H9 (cell line): ENCODE results near the gene HHEX. TPM values are rescaled to one million over a fixed set of nuclear protein-coding genes. Genes with fewer than 3 reads are reported as not detected.

Experiments used
- DNase-seq: peaks from one replicate; pipeline ENCODE4 v3.0.0-alpha.2; 2017
- H2AFZ ChIP-seq: one replicate; pipeline ENCODE4 v1.6.1; 2013; ENCODE audit warnings: mild to moderate bottlenecking, low read length, control low read depth, moderate library complexity
- H2AK5ac ChIP-seq: 2 replicates; pipeline ENCODE4 v1.6.1; 2013; ENCODE audit warnings: low read length, control low read depth, mixed read lengths; ENCODE audit not compliant: insufficient read length
- H2BK120ac ChIP-seq: one replicate; pipeline ENCODE4 v1.6.1; 2013; ENCODE audit warnings: low read depth, mild to moderate bottlenecking, low read length, control low read depth, inconsistent platforms; ENCODE audit not compliant: poor library complexity, severe bottlenecking
- H2BK12ac ChIP-seq: 2 replicates; pipeline ENCODE4 v1.6.1; 2013; ENCODE audit warnings: low read length, control low read depth, mixed read lengths, low read depth; ENCODE audit not compliant: insufficient read length
- H2BK15ac ChIP-seq: 2 replicates; pipeline ENCODE4 v1.6.1; 2013; ENCODE audit warnings: low read depth, low read length, control low read depth
- H2BK20ac ChIP-seq: one replicate; pipeline ENCODE4 v1.6.1; 2013; ENCODE audit warnings: low read depth, mild to moderate bottlenecking, low read length, control low read depth, inconsistent platforms; ENCODE audit not compliant: poor library complexity, severe bottlenecking
- H2BK5ac ChIP-seq: 2 replicates; pipeline ENCODE4 v1.6.1; 2013; ENCODE audit warnings: low read length, control low read depth, mixed read lengths; ENCODE audit not compliant: insufficient read length
- H3K14ac ChIP-seq: 2 replicates; pipeline ENCODE4 v1.6.1; 2013; ENCODE audit warnings: low read length, control low read depth; ENCODE audit not compliant: insufficient read depth
- H3K18ac ChIP-seq: 2 replicates; pipeline ENCODE4 v1.6.1; 2013; ENCODE audit warnings: low read depth, mild to moderate bottlenecking, mixed read lengths, low read length, control low read depth; ENCODE audit not compliant: insufficient read length
- H3K23ac ChIP-seq: 2 replicates; pipeline ENCODE4 v1.6.1; 2013; ENCODE audit warnings: low read length, control low read depth, mixed read lengths, low read depth; ENCODE audit not compliant: insufficient read length
- H3K23me2 ChIP-seq: 2 replicates; pipeline ENCODE4 v1.6.1; 2013; ENCODE audit warnings: low read depth, mild to moderate bottlenecking, mixed read lengths, low read length, control low read depth; ENCODE audit not compliant: insufficient read length, poor library complexity, severe bottlenecking
- H3K27ac ChIP-seq: 2 replicates; pipeline ENCODE4 v1.5.1; 2013; ENCODE audit warnings: low read length, control low read depth, mixed read lengths, low read depth; ENCODE audit not compliant: insufficient read length
- H3K27me3 ChIP-seq: 2 replicates; pipeline ENCODE4 v1.6.1; 2013; ENCODE audit warnings: low read length, control low read depth, inconsistent platforms; ENCODE audit not compliant: insufficient read depth
- H3K4ac ChIP-seq: 2 replicates; pipeline ENCODE4 v1.6.1; 2013; ENCODE audit warnings: low read depth, mild to moderate bottlenecking, control low read depth, inconsistent platforms, low read length, moderate library complexity
- H3K4me1 ChIP-seq: 2 replicates; pipeline ENCODE4 v1.6.1; 2013; ENCODE audit warnings: low read length, control low read depth, inconsistent platforms; ENCODE audit not compliant: insufficient read depth
- H3K4me2 ChIP-seq: 2 replicates; pipeline ENCODE4 v1.6.1; 2013; ENCODE audit warnings: low read length, control low read depth, mixed read lengths; ENCODE audit not compliant: insufficient read length, insufficient read depth
- H3K56ac ChIP-seq: 2 replicates; pipeline ENCODE4 v1.6.1; 2013; ENCODE audit warnings: low read depth, mild to moderate bottlenecking, mixed read lengths, low read length, control low read depth; ENCODE audit not compliant: insufficient read length
- H3K79me1 ChIP-seq: 2 replicates; pipeline ENCODE4 v1.6.1; 2013; ENCODE audit warnings: low read depth, mild to moderate bottlenecking, moderate library complexity, low read length, control low read depth, inconsistent platforms; ENCODE audit not compliant: insufficient read depth, poor library complexity, severe bottlenecking
- H3K79me2 ChIP-seq: 2 replicates; pipeline ENCODE4 v1.6.1; 2013; ENCODE audit warnings: low read length, control low read depth, inconsistent platforms; ENCODE audit not compliant: insufficient read depth
- H3K9ac ChIP-seq: 2 replicates; pipeline ENCODE4 v1.6.1; 2013; ENCODE audit warnings: low read length, control low read depth, mixed read lengths; ENCODE audit not compliant: insufficient read length; ENCODE audit errors: extremely low read depth
- H3K9me3 ChIP-seq: one replicate; pipeline ENCODE4 v1.6.1; 2013; ENCODE audit warnings: low read depth, low read length, inconsistent platforms; ENCODE audit not compliant: control insufficient read depth
- H3T11ph ChIP-seq: one replicate; pipeline ENCODE4 v1.6.1; 2013; ENCODE audit warnings: mild to moderate bottlenecking, low read length, control low read depth, inconsistent platforms
- H4K20me1 ChIP-seq: one replicate; pipeline ENCODE4 v1.6.1; 2013; ENCODE audit not compliant: control insufficient read depth, insufficient read length, insufficient read depth
- H4K5ac ChIP-seq: 2 replicates; pipeline ENCODE4 v1.6.1; 2013; ENCODE audit warnings: low read depth, mild to moderate bottlenecking, mixed read lengths, low read length, control low read depth; ENCODE audit not compliant: insufficient read length
- H4K8ac ChIP-seq: replicated peaks from 2 replicates; pipeline ENCODE4 v1.6.1; 2013; ENCODE audit warnings: low read length, control low read depth, mixed read lengths, low read depth; ENCODE audit not compliant: insufficient read length
- H4K91ac ChIP-seq: 2 replicates; pipeline ENCODE4 v1.6.1; 2013; ENCODE audit warnings: low read depth, mild to moderate bottlenecking, moderate library complexity, mixed read lengths, low read length, control low read depth; ENCODE audit not compliant: insufficient read length
- H3K27ac Mint-ChIP-seq, 3 experiments: 2 replicates in 2 of 3; 3 replicates in 1 of 3; pipeline ENCODE4 v1.8.0; 2020 to 2021; ENCODE audit warnings: mixed read lengths in 3 of 3, mild to moderate bottlenecking in 1 of 3, moderate library complexity in 1 of 3
- H3K27me3 Mint-ChIP-seq: 2 replicates; pipeline ENCODE4 v1.8.0; 2021; ENCODE audit warnings: low read depth, mild to moderate bottlenecking, moderate library complexity, mixed read lengths
- H3K36me3 Mint-ChIP-seq, 3 experiments: 2 replicates in 2 of 3; 3 replicates in 1 of 3; pipeline ENCODE4 v1.8.0; 2020 to 2021; ENCODE audit warnings: low read depth in 3 of 3, mixed read lengths in 3 of 3; ENCODE audit not compliant: insufficient read depth in 1 of 3
- H3K4me1 Mint-ChIP-seq, 2 experiments: 2 replicates each; pipeline ENCODE4 v1.8.0; 2020; ENCODE audit warnings: mixed read lengths in 2 of 2
- H3K4me3 Mint-ChIP-seq, 2 experiments: 2 replicates in 1 of 2; 3 replicates in 1 of 2; pipeline ENCODE4 v1.8.0; 2020 to 2021; ENCODE audit warnings: mild to moderate bottlenecking in 2 of 2, mixed read lengths in 2 of 2, moderate library complexity in 1 of 2
- H3K9me3 Mint-ChIP-seq, 2 experiments: 2 replicates in 1 of 2; 3 replicates in 1 of 2; pipeline ENCODE4 v1.8.0; 2020; ENCODE audit warnings: mild to moderate bottlenecking in 2 of 2, mixed read lengths in 2 of 2, moderate library complexity in 1 of 2
- WGBS: extraction: QIAGEN DNeasy Blood & Tissue Kit; methylation state at CpG from one replicate; pipeline ENCODE4 v1.1.7; 2013; ENCODE audit warnings: missing lambda C conversion rate, low lambda C conversion rate, mixed read lengths; ENCODE audit not compliant: insufficient read length; ENCODE audit errors: extremely low coverage; 5-methylcytosine and 5-hydroxymethylcytosine counted together
- total RNA-seq: library from RNA; stranded (reverse); gene quantifications from 2 replicates; pipeline ENCODE4 v1.2.1, GENCODE V29; 2021
- TF ChIP-seq, protein P1 (sequence below): fragments of 200-600 bp; sonication (generic); conservative IDR thresholded peaks from 3 replicates; pipeline ENCODE4 v1.8.0; 2021; ENCODE audit warnings: antibody characterized with exemption, mild to moderate bottlenecking

The HHEX gene
- total RNA-seq, 1 experiment from 2014 or later, result 2.2 TPM

DNA sequence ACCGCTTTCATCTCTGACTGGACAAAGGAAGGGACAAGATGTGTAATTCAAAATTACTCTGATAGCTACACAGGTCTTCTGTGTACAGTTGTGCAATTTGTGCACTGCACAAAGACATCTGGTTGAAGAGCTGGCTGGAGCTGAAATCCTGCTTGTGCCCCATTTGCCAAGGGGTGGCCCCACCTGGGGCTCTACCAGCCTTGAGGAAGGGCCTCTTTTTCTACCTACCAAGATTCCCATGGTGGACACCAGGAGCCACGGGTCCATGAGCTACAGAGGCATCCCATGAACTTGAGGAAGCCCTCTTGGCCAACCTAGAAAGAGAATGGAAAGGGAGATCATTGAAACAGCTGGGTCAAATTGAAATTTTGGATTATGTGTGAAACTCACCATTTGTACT lies 43.2 kb downstream of the HHEX start:
- H3K4me3 Mint-ChIP-seq, result no peak overlapping the region
- no peaks in the 10 kb centered on the region for H3K27me3 ChIP-seq
- H3K23ac ChIP-seq, result no peak overlapping the region
- H4K8ac ChIP-seq, result no peak overlapping the region
- H2BK120ac ChIP-seq, result no peak overlapping the region
- no peak for DNase-seq
- H3K27ac ChIP-seq, result no peak overlapping the region
- no peak overlapping the region for H3K9ac ChIP-seq
- H2AK5ac ChIP-seq, result no peak overlapping the region
- no peak overlapping the region for H2BK20ac ChIP-seq
- H2BK5ac ChIP-seq, result no peak overlapping the region
- H2BK15ac ChIP-seq, result no peak overlapping the region
- H4K20me1 ChIP-seq, result no peaks in the 10 kb centered on the region
- no peak overlapping the region for H3K4me2 ChIP-seq
- H4K91ac ChIP-seq, result no peak overlapping the region
- no peaks in the 10 kb centered on the region for H3K4me1 ChIP-seq
- H3K27me3 Mint-ChIP-seq, result peaks cover 7% of the 10 kb centered on the region
- no CpG with 5 or more reads among the region's 2 CpGs for WGBS
- H3K18ac ChIP-seq, result no peak overlapping the region
- H2AFZ ChIP-seq, result no peak overlapping the region
- TF ChIP-seq, protein P1, sequence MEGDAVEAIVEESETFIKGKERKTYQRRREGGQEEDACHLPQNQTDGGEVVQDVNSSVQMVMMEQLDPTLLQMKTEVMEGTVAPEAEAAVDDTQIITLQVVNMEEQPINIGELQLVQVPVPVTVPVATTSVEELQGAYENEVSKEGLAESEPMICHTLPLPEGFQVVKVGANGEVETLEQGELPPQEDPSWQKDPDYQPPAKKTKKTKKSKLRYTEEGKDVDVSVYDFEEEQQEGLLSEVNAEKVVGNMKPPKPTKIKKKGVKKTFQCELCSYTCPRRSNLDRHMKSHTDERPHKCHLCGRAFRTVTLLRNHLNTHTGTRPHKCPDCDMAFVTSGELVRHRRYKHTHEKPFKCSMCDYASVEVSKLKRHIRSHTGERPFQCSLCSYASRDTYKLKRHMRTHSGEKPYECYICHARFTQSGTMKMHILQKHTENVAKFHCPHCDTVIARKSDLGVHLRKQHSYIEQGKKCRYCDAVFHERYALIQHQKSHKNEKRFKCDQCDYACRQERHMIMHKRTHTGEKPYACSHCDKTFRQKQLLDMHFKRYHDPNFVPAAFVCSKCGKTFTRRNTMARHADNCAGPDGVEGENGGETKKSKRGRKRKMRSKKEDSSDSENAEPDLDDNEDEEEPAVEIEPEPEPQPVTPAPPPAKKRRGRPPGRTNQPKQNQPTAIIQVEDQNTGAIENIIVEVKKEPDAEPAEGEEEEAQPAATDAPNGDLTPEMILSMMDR, result no peak
- no peak overlapping the region for H3K14ac ChIP-seq
- H4K5ac ChIP-seq, result no peak overlapping the region
- H3K9me3 ChIP-seq, result no peaks in the 10 kb centered on the region
- H2BK12ac ChIP-seq, result no peak overlapping the region
- H3K4ac ChIP-seq, result no peak overlapping the region
- H3K4me1 Mint-ChIP-seq, result peaks cover under 1 to 15% of the 10 kb centered on the region in 2 experiments
- no peak overlapping the region for H3K56ac ChIP-seq
- no peaks in the 10 kb centered on the region for H3K36me3 Mint-ChIP-seq
- no peaks in the 10 kb centered on the region for H3K79me1 ChIP-seq
- H3T11ph ChIP-seq, result no peak overlapping the region
- H3K9me3 Mint-ChIP-seq, result no peaks in the 10 kb centered on the region
- no peaks in the 10 kb centered on the region for H3K23me2 ChIP-seq
- H3K27ac Mint-ChIP-seq, result no peak overlapping the region
- H3K79me2 ChIP-seq, result no peaks in the 10 kb centered on the region
